NCI-H2029 treated with DMSO at 0.1 percent for 48 hours (cell line): ENCODE results near the gene TCF4.

ENCODE experiments used
- DNase-seq: peaks from one replicate; lab custom pipeline; 2025; lab: John Stamatoyannopoulos, UW

The TCF4 gene

GRCh38 chr18:55407774-55408535, 180.0 kb downstream of the TCF4 start:
- no peak for DNase-seq

- DNase-seq, result no peak
Observed at GRCh38 chr18:55407191-55407590, 180.8 kb downstream of the TCF4 start.

GRCh38 chr18:55406451-55406991, 181.5 kb downstream of the TCF4 start:
- DNase-seq, result peak; percentile 39

GRCh38 chr18:55405893-55406406, 182.0 kb downstream of the TCF4 start:
- DNase-seq, result peak; percentile 40

- DNase-seq, result no peak
Observed at GRCh38 chr18:55405475-55405874, 182.5 kb downstream of the TCF4 start.

GRCh38 chr18:55404832-55405465, 183.0 kb downstream of the TCF4 start:
- no peak for DNase-seq

GRCh38 chr18:55404136-55404830, 183.7 kb downstream of the TCF4 start:
- DNase-seq, result no peak

GRCh38 chr18:55403421-55403949, 184.5 kb downstream of the TCF4 start:
- DNase-seq, result no peak

- DNase-seq, result no peak
Observed at GRCh38 chr18:55402731-55403405, 185.1 kb downstream of the TCF4 start.

- no peak for DNase-seq
Observed at GRCh38 chr18:55401638-55402191, 186.3 kb downstream of the TCF4 start.

- no peak for DNase-seq
Observed at GRCh38 chr18:55400590-55401541, 187.1 kb downstream of the TCF4 start.

- no peak for DNase-seq
Observed at GRCh38 chr18:55400081-55400480, 187.9 kb downstream of the TCF4 start.

- DNase-seq, result no peak
Observed at GRCh38 chr18:55398858-55399257, 189.1 kb downstream of the TCF4 start.

- DNase-seq, result no peak
Observed at GRCh38 chr18:55396979-55397378, 191.0 kb downstream of the TCF4 start.

- DNase-seq, result no peak
Observed at GRCh38 chr18:55396267-55396905, 191.6 kb downstream of the TCF4 start.

- no peak for DNase-seq
Observed at GRCh38 chr18:55395799-55396198, 192.2 kb downstream of the TCF4 start.

- DNase-seq, result no peak
Observed at GRCh38 chr18:55390898-55391297, 197.1 kb downstream of the TCF4 start.

GRCh38 chr18:55387139-55387984, 200.6 kb downstream of the TCF4 start:
- no peak for DNase-seq

GRCh38 chr18:55386545-55386944, 201.4 kb downstream of the TCF4 start:
- DNase-seq, result no peak
